ENCODE results near the gene CCAR1. TPM values are rescaled to one million over a fixed set of nuclear protein-coding genes. Genes with fewer than 3 reads are reported as not detected.

CCAR1 gene
- total and polyA plus RNA-seq, 2 of the 13 experiments (the other 11 are each of a cell fraction or from before 2014, with no cell fraction given): 74.5 to 81.6 TPM

- TF ChIP-seq ZNF784 (CRISPR knock-in tag; IDR thresholded peaks at IDR 0.05; ENCODE audit: borderline replicate concordance) (no peak), CHD4 (IDR thresholded peaks at IDR 0.05; ENCODE audit: borderline replicate concordance, low read length) (no peak), ZNF740 (CRISPR knock-in tag; IDR thresholded peaks at IDR 0.05) (no peak), KLF13 (CRISPR knock-in tag; IDR thresholded peaks at IDR 0.05) (0 out of 2 replicates have a peak, but pooled peaks have one; percentile 65), CEBPZ (IDR thresholded peaks at IDR 0.05; ENCODE audit: low read length) (no peak), SETDB1 (CRISPR knock-in tag; IDR thresholded peaks at IDR 0.05; ENCODE audit: borderline replicate concordance) (no peak), ATF3 (CRISPR knock-in tag; IDR thresholded peaks at IDR 0.05) (no peak), NFE2L1 (CRISPR knock-in tag; IDR thresholded peaks at IDR 0.05; ENCODE audit: borderline replicate concordance) (no peak), ZNF446 (CRISPR knock-in tag; IDR thresholded peaks at IDR 0.05) (no peak), REPIN1 (CRISPR knock-in tag; IDR thresholded peaks at IDR 0.05; ENCODE audit: borderline replicate concordance, low read depth) (peak; percentile 44; the same call in 1 of the 2 replicates), ZBTB38 (CRISPR knock-in tag; IDR thresholded peaks at IDR 0.05) (peak; percentile 63; the same call in 1 of the 2 replicates), ZGPAT (CRISPR knock-in tag; IDR thresholded peaks at IDR 0.05) (peak; percentile 64), ZNF564 (CRISPR knock-in tag; IDR thresholded peaks at IDR 0.05) (no peak), ZNF432 (CRISPR knock-in tag; IDR thresholded peaks at IDR 0.05; ENCODE audit: borderline replicate concordance) (no peak), ZNF180 (CRISPR knock-in tag; IDR thresholded peaks at IDR 0.05; ENCODE audit: borderline replicate concordance, low read depth) (no peak), ZNF10 (CRISPR knock-in tag; IDR thresholded peaks at IDR 0.05; ENCODE audit: borderline replicate concordance, low read depth) (no peak), IKZF4 (CRISPR knock-in tag; IDR thresholded peaks at IDR 0.05; ENCODE audit: borderline replicate concordance, low read depth, not compliant biosample characterization) (peak; percentile 53), ZBTB10 (CRISPR knock-in tag; IDR thresholded peaks at IDR 0.05; ENCODE audit: borderline replicate concordance) (no peak)
Measured at GRCh38 chr10:68720793-68721672, at the start of gene CCAR1 (continued).

Measured in HepG2 (cell line).